Keratinocyte (primary cell): ENCODE data around the gene RCBTB2. TPM values are rescaled to one million over a fixed set of nuclear protein-coding genes. Genes with fewer than 3 reads are reported as not detected.

ENCODE experiments used
- DNase-seq: peaks from one replicate; pipeline ENCODE4 v3.0.0-alpha.2; 2011; ENCODE audit warnings: low read depth, missing footprints, low spot score
- FAIRE-seq: peaks from 2 replicates; lab custom pipeline; 2011; peaks lifted over from hg19 to GRCh38; lab: Jason Lieb, UNC
- H2AFZ ChIP-seq: 2 replicates; pipeline ENCODE4 v1.6.0; 2012; ENCODE audit warnings: low read length, control low read depth, inconsistent platforms; ENCODE audit not compliant: control insufficient read depth
- H3K27ac ChIP-seq: 2 replicates; pipeline ENCODE4 v1.5.1; 2011; ENCODE audit warnings: low read length; ENCODE audit not compliant: control insufficient read depth, insufficient read depth
- H3K27me3 ChIP-seq: 3 replicates; pipeline ENCODE4 v1.6.0; 2011; ENCODE audit warnings: low read length; ENCODE audit not compliant: control insufficient read depth, insufficient read depth; ENCODE audit errors: extremely low read depth
- H3K36me3 ChIP-seq, 2 experiments: 2 replicates in 1 of 2; 3 replicates in 1 of 2; pipeline ENCODE4 v1.5.1; 2011; ENCODE audit warnings: low read length in 2 of 2, mild to moderate bottlenecking in 1 of 2; ENCODE audit not compliant: control insufficient read depth in 2 of 2, insufficient read depth in 2 of 2; ENCODE audit errors: extremely low read depth in 1 of 2
- H3K4me1 ChIP-seq: 3 replicates; pipeline ENCODE4 v1.5.1; 2011; ENCODE audit warnings: low read length; ENCODE audit not compliant: control insufficient read depth, insufficient read depth; ENCODE audit errors: extremely low read depth
- H3K4me2 ChIP-seq: 3 replicates; pipeline ENCODE4 v1.6.0; 2011; ENCODE audit warnings: low read depth, low read length; ENCODE audit not compliant: control insufficient read depth, insufficient read depth; ENCODE audit errors: extremely low read depth
- H3K4me3 ChIP-seq, 3 experiments: fragments of 200-600 bp in 1 of 3; sonication (generic) in 1 of 3; 2 replicates in 2 of 3; 3 replicates in 1 of 3; pipeline ENCODE4 v1.5.1; 2011 to 2016; ENCODE audit warnings: low read length in 3 of 3, mild to moderate bottlenecking in 3 of 3, control low read depth in 2 of 3, inconsistent platforms in 1 of 3, low read depth in 1 of 3, mixed read lengths in 1 of 3, mixed run types in 1 of 3, moderate library complexity in 1 of 3; ENCODE audit not compliant: control insufficient read depth in 2 of 3, insufficient read depth in 2 of 3; ENCODE audit errors: extremely low read depth in 1 of 3
- H3K79me2 ChIP-seq: 2 replicates; pipeline ENCODE4 v1.6.0; 2012; ENCODE audit warnings: low read length; ENCODE audit not compliant: control insufficient read depth, insufficient read depth
- H3K9ac ChIP-seq: 3 replicates; pipeline ENCODE4 v1.6.0; 2011; ENCODE audit warnings: low read length; ENCODE audit not compliant: control insufficient read depth, insufficient read depth; ENCODE audit errors: extremely low read depth
- H3K9me1 ChIP-seq: 3 replicates; pipeline ENCODE4 v1.6.0; 2011; ENCODE audit warnings: low read length; ENCODE audit not compliant: control insufficient read depth, insufficient read depth; ENCODE audit errors: extremely low read depth
- H3K9me3 ChIP-seq: 2 replicates; pipeline ENCODE4 v1.5.1; 2012; ENCODE audit warnings: low read depth, low read length; ENCODE audit not compliant: control insufficient read depth
- H4K20me1 ChIP-seq: 3 replicates; pipeline ENCODE4 v1.6.0; 2011; ENCODE audit warnings: low read length; ENCODE audit not compliant: control insufficient read depth, insufficient read depth; ENCODE audit errors: extremely low read depth
- CTCF ChIP-seq, 3 experiments: IDR thresholded peaks in 1 of 3; conservative IDR thresholded peaks in 1 of 3; optimal IDR thresholded peaks in 1 of 3; 2 replicates in 2 of 3; 3 replicates in 1 of 3; pipeline versions ENCODE3 to v1.5.1; 2011; ENCODE audit warnings: low read length in 3 of 3, mild to moderate bottlenecking in 3 of 3, moderate library complexity in 2 of 3, control low read depth in 1 of 3, inconsistent platforms in 1 of 3; ENCODE audit not compliant: insufficient read depth in 2 of 3; ENCODE audit errors: extremely low read depth in 1 of 3
- EZH2 ChIP-seq: IDR thresholded peaks from one replicate; pipeline ENCODE4 v1.6.1; 2012; ENCODE audit warnings: inconsistent platforms, mild to moderate bottlenecking, low read length, moderate library complexity
- dilution Hi-C: fragments of 300-500 bp; cut with MboI; formaldehyde crosslinking; loops from one replicate; pipeline ENCODE4 v1.7.0; 2020; ENCODE audit warnings: low sequenced_read_pairs; ENCODE audit not compliant: extremely low pct_ligation_motif_present
- polyA plus RNA-seq, 5 experiments: library from polyadenylated mRNA; depleted of rRNA in 3 of 5; stranded (reverse) in 3 of 5; stranded (forward) in 1 of 5; unstranded in 1 of 5; fragments of >200 nt; gene quantifications; 1 replicate in 1 of 5; 2 replicates in 3 of 5; 3 replicates in 1 of 5; pipeline versions ENCODE4 v1.2.1 to v1.2.3, GENCODE V29; 2011 to 2012; ENCODE audit warnings: missing spikeins in 2 of 5, low read depth in 1 of 5, low replicate concordance in 1 of 5

The RCBTB2 gene
- polyA plus RNA-seq, 1 donor (not counting 4 experiments of a cell fraction or from before 2014, with no cell fraction given): 5.5 TPM

DNA sequence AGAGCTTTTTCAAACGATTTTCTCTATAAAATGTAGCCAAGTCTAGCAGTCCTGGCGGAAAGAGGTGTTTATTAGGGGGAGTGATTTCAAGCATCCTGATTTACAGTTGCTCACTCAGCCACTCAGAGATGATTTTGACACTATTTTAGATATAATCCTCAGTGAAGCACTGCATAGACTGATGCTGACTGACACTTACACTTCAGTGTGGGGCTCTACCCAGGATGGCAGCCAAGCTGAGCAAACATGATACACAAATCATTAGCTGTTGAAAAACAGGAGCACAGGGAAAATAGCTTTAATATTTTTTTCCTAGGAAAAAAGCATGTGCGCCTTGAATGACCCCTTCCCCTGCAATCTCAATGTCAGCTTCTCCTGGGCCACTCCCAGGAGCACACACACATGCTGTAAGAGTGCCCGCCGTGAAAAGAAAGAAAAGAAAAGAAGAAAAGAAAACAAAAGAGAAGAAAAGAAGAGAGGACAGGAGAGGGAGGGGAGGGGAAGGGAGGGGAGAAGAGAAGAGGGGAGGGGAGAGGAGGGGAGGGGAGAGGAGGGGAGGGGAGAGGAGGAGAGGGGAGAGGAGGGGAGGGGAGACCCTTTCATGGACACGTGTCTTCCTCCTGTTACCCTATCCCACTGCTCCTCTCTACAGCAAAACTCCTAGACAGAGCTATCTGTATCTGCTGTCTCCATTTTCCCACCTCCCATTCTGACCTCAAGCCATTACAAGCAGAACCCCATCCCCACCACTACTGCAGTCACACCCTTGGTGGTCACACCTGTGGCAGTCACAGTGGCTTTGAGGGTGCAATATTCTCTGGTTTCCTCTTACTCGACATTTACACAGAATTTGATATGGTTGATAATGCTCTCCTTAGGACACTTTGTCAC lies 36.4 kb downstream of the RCBTB2 start:
- dilution Hi-C loops: no loop called here
- H3K9me3 ChIP-seq: no peaks in the 10 kb centered on the region
- no peak overlapping the region for H3K4me2 ChIP-seq
- H3K9me1 ChIP-seq: no peaks in the 10 kb centered on the region
- no peak overlapping the region for H3K27ac ChIP-seq
- peaks cover 10% of the 10 kb centered on the region for H3K4me1 ChIP-seq
- no peaks in the 10 kb centered on the region for H3K36me3 ChIP-seq
- TF ChIP-seq EZH2 (no peak), CTCF (optimal IDR thresholded peaks at IDR 0.05 in 1 of 3, IDR thresholded peaks at IDR 0.05 in 1 of 3, conservative IDR thresholded peaks at IDR 0.05 in 1 of 3; ENCODE audit: extremely low read depth in 1 of 3, insufficient read depth in 2 of 3, low read length in 3 of 3) (no peak)
- no peak for DNase-seq
- FAIRE-seq: no peak
- no peaks in the 10 kb centered on the region for H3K27me3 ChIP-seq
- H4K20me1 ChIP-seq: no peaks in the 10 kb centered on the region
- no peaks in the 10 kb centered on the region for H3K79me2 ChIP-seq
- no peak overlapping the region for H2AFZ ChIP-seq
- no peak overlapping the region for H3K4me3 ChIP-seq
- H3K9ac ChIP-seq: no peak overlapping the region

DNA sequence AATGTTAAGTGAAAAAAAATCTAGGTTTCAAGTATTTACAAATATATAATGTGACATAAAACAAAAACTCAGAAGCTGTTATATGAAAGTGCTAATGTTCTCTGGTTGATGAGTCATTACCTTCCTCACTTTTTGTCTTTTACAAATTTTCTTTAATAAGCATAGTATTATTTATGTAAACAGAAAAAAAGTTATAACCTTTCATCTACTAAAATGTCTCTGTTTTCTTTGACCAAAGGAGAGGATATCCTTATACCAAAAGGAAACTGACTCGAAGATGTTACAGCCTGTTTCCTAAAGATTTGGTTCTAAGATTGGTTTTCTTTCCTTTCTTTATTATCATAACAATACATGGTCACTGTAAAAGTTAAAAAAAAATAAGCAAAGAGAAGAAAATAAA lies 38.0 kb downstream of the RCBTB2 start:
- Histone ChIP-seq H3K4me3 (no peak overlapping the region), H3K9me1 (no peaks in the 10 kb centered on the region), H3K9me3 (no peaks in the 10 kb centered on the region), H3K79me2 (no peaks in the 10 kb centered on the region), H3K27ac (no peak overlapping the region), H3K27me3 (no peaks in the 10 kb centered on the region), H3K9ac (no peak overlapping the region), H3K4me2 (no peak overlapping the region), H3K4me1 (no peaks in the 10 kb centered on the region), H3K36me3 (no peaks in the 10 kb centered on the region), H4K20me1 (no peaks in the 10 kb centered on the region), H2AFZ (no peak overlapping the region)
- FAIRE-seq: no peak
- no peak for DNase-seq
- dilution Hi-C loops: no loop called here
- TF ChIP-seq CTCF (optimal IDR thresholded peaks at IDR 0.05 in 1 of 3, IDR thresholded peaks at IDR 0.05 in 1 of 3, conservative IDR thresholded peaks at IDR 0.05 in 1 of 3; ENCODE audit: extremely low read depth in 1 of 3, insufficient read depth in 2 of 3, low read length in 3 of 3) (no peak), EZH2 (no peak)
